HG03025 (cell line): ENCODE results near the gene VWA3B.
"Not testable (repeated sequence)": the region's sequence is repeated elsewhere in the genome, so short reads cannot be mapped to it uniquely, and the experiment has no call there.

Experiments used
- ATAC-seq: cut with Tn5 transposase; IDR thresholded peaks from one replicate; pipeline ENCODE4 v1.9.1; 2021; ENCODE audit warnings: mild to moderate bottlenecking, moderate library complexity; ENCODE audit not compliant: unreplicated experiment, low FRiP score

Gene VWA3B

GRCh38 chr2:98314251-98314650, 227.3 kb downstream of the VWA3B start:
- ATAC-seq, result no peak

GRCh38 chr2:98315957-98316356, 229.0 kb downstream of the VWA3B start:
- ATAC-seq, result no peak

GRCh38 chr2:98317214-98317613, 230.2 kb downstream of the VWA3B start:
- no peak for ATAC-seq

GRCh38 chr2:98320171-98320570, 233.2 kb downstream of the VWA3B start:
- ATAC-seq, result not testable (repeated sequence)

- ATAC-seq, result no peak
Measured at GRCh38 chr2:98324181-98324580, 237.2 kb downstream of the VWA3B start.

- no peak for ATAC-seq
Measured at GRCh38 chr2:98327776-98328175, 240.8 kb downstream of the VWA3B start.

- ATAC-seq, result no peak
Measured at GRCh38 chr2:98329549-98329948, 242.6 kb downstream of the VWA3B start.

- no peak for ATAC-seq
Measured at GRCh38 chr2:98332989-98333388, 246.0 kb downstream of the VWA3B start.

GRCh38 chr2:98333922-98334321, 247.0 kb downstream of the VWA3B start:
- no peak for ATAC-seq

GRCh38 chr2:98334439-98335078, 247.6 kb downstream of the VWA3B start:
- no peak for ATAC-seq

GRCh38 chr2:98335271-98335670, 248.3 kb downstream of the VWA3B start:
- ATAC-seq, result no peak

- ATAC-seq, result no peak
Measured at GRCh38 chr2:98341241-98341640, 254.3 kb downstream of the VWA3B start.

- no peak for ATAC-seq
Measured at GRCh38 chr2:98343285-98343684, 256.3 kb downstream of the VWA3B start.

GRCh38 chr2:98346311-98347236, 259.6 kb downstream of the VWA3B start, which contains the start of gene CNGA3:
Gene CNGA3 (plus strand): TSS chr2:98346456. CDS start chr2:98369976, 23,520 bp downstream.
- ATAC-seq, result no peak

- ATAC-seq, result no peak
Measured at GRCh38 chr2:98347298-98348065, 260.5 kb downstream of the VWA3B start.

- no peak for ATAC-seq
Measured at GRCh38 chr2:98348066-98348561, 261.1 kb downstream of the VWA3B start.

- no peak for ATAC-seq
Measured at GRCh38 chr2:98350411-98350810, 263.4 kb downstream of the VWA3B start.

- no peak for ATAC-seq
Measured at GRCh38 chr2:98355881-98356280, 268.9 kb downstream of the VWA3B start.

- ATAC-seq, result no peak
Measured at GRCh38 chr2:98356729-98357128, 269.8 kb downstream of the VWA3B start.

- ATAC-seq, result no peak
Measured at GRCh38 chr2:98357849-98358248, 270.9 kb downstream of the VWA3B start.

- ATAC-seq, result no peak
Measured at GRCh38 chr2:98359986-98360385, 273.0 kb downstream of the VWA3B start.
